HepG2 (cell line): Measurements from ENCODE around the gene PSMB8. TPM values are rescaled to one million over a fixed set of nuclear protein-coding genes. Genes with fewer than 3 reads are reported as not detected.

Experiments
- AKAP8 ChIP-seq: sonication (generic); formaldehyde crosslinking; IDR thresholded peaks from 2 replicates; pipeline ENCODE4 v1.5.1; 2020; ENCODE audit warnings: mild to moderate bottlenecking, missing genetic modification reagents
- CEBPG ChIP-seq: IDR thresholded peaks from 2 replicates; pipeline ENCODE4 v1.6.1; 2016
- ELF3 ChIP-seq: IDR thresholded peaks from 2 replicates; pipeline ENCODE4 v1.6.1; 2016; ENCODE audit warnings: missing genetic modification reagents, missing compliant biosample characterization
- HOXA3 ChIP-seq: sonication (generic); formaldehyde crosslinking; IDR thresholded peaks from 2 replicates; pipeline ENCODE4 v1.5.0; 2020; ENCODE audit warnings: missing genetic modification reagents
- NCOR1 ChIP-seq: fragments of 200-600 bp; sonication (generic); IDR thresholded peaks from 2 replicates; pipeline ENCODE4 v1.7.0; 2017; ENCODE audit warnings: antibody characterized with exemption, low read length, borderline replicate concordance
- NFYC ChIP-seq: IDR thresholded peaks from 2 replicates; pipeline ENCODE4 v1.6.1; 2016; ENCODE audit warnings: missing genetic modification reagents, missing compliant biosample characterization
- PRMT3 ChIP-seq: sonication (generic); formaldehyde crosslinking; IDR thresholded peaks from 2 replicates; pipeline ENCODE4 v1.8.1; 2022; ENCODE audit warnings: low read depth, mild to moderate bottlenecking, moderate library complexity, missing genetic modification reagents, borderline replicate concordance
- SIN3A ChIP-seq: IDR thresholded peaks from 2 replicates; pipeline ENCODE4 v1.6.1; 2011; ENCODE audit warnings: low read depth, mild to moderate bottlenecking, control low read depth, low read length, borderline replicate concordance
- STAT5B ChIP-seq: sonication (generic); formaldehyde crosslinking; IDR thresholded peaks from 2 replicates; pipeline ENCODE4 v1.4.0; 2020; ENCODE audit warnings: missing genetic modification reagents
- ZNF292 ChIP-seq: sonication (generic); formaldehyde crosslinking; IDR thresholded peaks from 2 replicates; pipeline ENCODE4 v1.8.1; 2022; ENCODE audit warnings: mild to moderate bottlenecking, low read depth, missing genetic modification reagents, borderline replicate concordance
- ZNF354B ChIP-seq: sonication (generic); formaldehyde crosslinking; IDR thresholded peaks from 2 replicates; pipeline ENCODE4 v1.8.0; 2022; ENCODE audit warnings: mild to moderate bottlenecking, missing genetic modification reagents
- ZNF382 ChIP-seq: sonication (generic); formaldehyde crosslinking; IDR thresholded peaks from 2 replicates; pipeline ENCODE4 v1.5.0; 2020; ENCODE audit warnings: missing genetic modification reagents, mild to moderate bottlenecking, borderline replicate concordance
- ZNF670 ChIP-seq: sonication (generic); formaldehyde crosslinking; IDR thresholded peaks from 2 replicates; pipeline ENCODE4 v1.8.0; 2022; ENCODE audit warnings: mild to moderate bottlenecking, missing genetic modification reagents, borderline replicate concordance
- ZNF678 ChIP-seq: sonication (generic); formaldehyde crosslinking; IDR thresholded peaks from 2 replicates; pipeline ENCODE4 v1.4.0; 2020; ENCODE audit warnings: mild to moderate bottlenecking, missing genetic modification reagents
- ZNF841 ChIP-seq: sonication (generic); formaldehyde crosslinking; IDR thresholded peaks from 2 replicates; pipeline ENCODE4 v1.8.1; 2023; ENCODE audit warnings: missing genetic modification reagents, borderline replicate concordance
- polyA plus RNA-seq, 8 experiments: library from polyadenylated mRNA; depleted of rRNA in 3 of 8; stranded (reverse) in 7 of 8; unstranded in 1 of 8; fragments of >200 nt; fragmentation: Illumina TruSeq in 4 of 8; extraction: Trizol in 4 of 8; gene quantifications; 2 replicates each; pipeline versions ENCODE4 v1.2.1 to v1.2.3, GENCODE V29; 2011 to 2016; ENCODE audit warnings: low read depth in 4 of 8, missing spikeins in 1 of 8, mixed read lengths in 1 of 8; ENCODE audit not compliant: insufficient read depth in 1 of 8
- total RNA-seq, 5 experiments: library from RNA; depleted of rRNA; stranded (reverse); fragments of >200 nt; fragmentation: Illumina TruSeq; extraction: Trizol; gene quantifications; 2 replicates each; pipeline ENCODE4 v1.2.3, GENCODE V29; 2016; ENCODE audit warnings: low read depth in 1 of 5
- TF ChIP-seq, protein P1 (sequence below): sonication (generic); formaldehyde crosslinking; IDR thresholded peaks from 2 replicates; pipeline ENCODE4 v1.4.0; 2020; ENCODE audit warnings: missing genetic modification reagents
- TF ChIP-seq, protein P2 (sequence below): sonication (generic); formaldehyde crosslinking; IDR thresholded peaks from 2 replicates; pipeline ENCODE4 v1.4.0; 2020; ENCODE audit warnings: mild to moderate bottlenecking, missing genetic modification reagents
- TF ChIP-seq, protein P3 (sequence below): sonication (generic); formaldehyde crosslinking; conservative IDR thresholded peaks from 2 replicates; pipeline ENCODE4 v1.4.0; 2020; ENCODE audit warnings: missing genetic modification reagents
- TF ChIP-seq, protein P4 (sequence below): sonication (generic); formaldehyde crosslinking; IDR thresholded peaks from 2 replicates; pipeline ENCODE4 v1.5.1; 2020; ENCODE audit warnings: missing genetic modification reagents, mild to moderate bottlenecking, borderline replicate concordance

Gene PSMB8
- total and polyA plus RNA-seq, 2 of the 13 experiments (the other 11 are each of a cell fraction or from before 2014, with no cell fraction given): 30.7 to 64.7 TPM

DNA sequence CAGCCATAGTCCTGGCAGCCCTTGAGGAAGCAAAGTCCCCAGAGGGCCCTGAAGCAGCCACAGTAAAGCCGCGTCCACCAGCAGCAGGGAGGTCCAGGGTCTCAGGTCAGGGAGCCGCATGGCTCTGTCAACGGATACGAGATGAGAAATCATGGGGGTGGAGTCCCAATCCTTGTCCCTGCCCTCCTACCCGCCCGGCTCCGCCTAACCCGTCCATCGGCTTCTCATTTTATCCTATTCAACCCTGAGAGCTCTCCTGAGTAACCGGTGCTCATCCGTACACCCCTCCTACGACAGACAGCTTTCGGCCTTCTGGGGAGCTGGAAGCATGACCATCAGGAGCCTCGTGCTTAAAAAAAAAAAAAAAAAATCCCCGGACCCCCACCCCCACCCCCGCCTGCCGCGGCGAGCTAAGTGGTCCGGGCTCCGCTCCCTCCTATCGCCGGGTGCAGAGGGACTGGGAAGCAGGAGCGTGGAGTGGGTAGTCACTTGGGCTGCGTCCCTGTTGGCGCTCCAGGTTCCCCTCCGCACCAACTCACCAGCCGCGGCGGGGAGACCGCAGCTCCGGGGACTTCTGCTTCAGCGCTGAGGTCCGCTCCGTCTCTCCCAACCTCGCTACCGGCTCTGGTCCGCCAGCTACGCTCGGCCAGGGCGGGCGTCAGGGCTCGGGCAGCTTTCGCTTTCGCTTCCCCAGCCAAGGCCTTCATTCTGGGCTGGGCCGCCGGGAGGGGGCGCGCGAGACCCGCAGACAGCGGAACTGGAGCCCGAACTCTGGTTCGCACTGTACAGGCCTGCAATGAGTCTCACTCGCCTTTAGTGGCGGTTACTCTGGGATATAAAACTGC lies 5.5 kb downstream of the PSMB8 start, which contains the start of gene TAP2 (continued):
- TF ChIP-seq SIN3A: peak; percentile 92
- TF ChIP-seq, protein P1, sequence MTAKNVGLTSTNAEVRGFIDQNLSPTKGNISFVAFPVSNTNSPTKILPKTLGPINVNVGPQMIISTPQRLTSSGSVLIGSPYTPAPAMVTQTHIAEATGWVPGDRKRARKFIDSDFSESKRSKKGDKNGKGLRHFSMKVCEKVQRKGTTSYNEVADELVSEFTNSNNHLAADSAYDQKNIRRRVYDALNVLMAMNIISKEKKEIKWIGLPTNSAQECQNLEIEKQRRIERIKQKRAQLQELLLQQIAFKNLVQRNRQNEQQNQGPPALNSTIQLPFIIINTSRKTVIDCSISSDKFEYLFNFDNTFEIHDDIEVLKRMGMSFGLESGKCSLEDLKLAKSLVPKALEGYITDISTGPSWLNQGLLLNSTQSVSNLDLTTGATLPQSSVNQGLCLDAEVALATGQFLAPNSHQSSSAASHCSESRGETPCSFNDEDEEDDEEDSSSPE (CRISPR knock-in tag): 0 out of 2 replicates have a peak, but pooled peaks have one; percentile 30
- no peak; the same call in 1 of the 2 replicates for TF ChIP-seq ZNF670 (CRISPR knock-in tag)
- TF ChIP-seq ZNF292 (CRISPR knock-in tag): peak; percentile 67; the same call in 1 of the 2 replicates
- no peak; the same call in 1 of the 2 replicates for TF ChIP-seq ZNF678 (CRISPR knock-in tag)
- no peak for TF ChIP-seq ZNF841 (CRISPR knock-in tag)
- TF ChIP-seq CEBPG (CRISPR knock-in tag): peak; percentile 34; the same call in 1 of the 2 replicates
- no peak for TF ChIP-seq ZNF382 (CRISPR knock-in tag)
- peak; percentile 82 for TF ChIP-seq HOXA3 (CRISPR knock-in tag)
- no peak for TF ChIP-seq AKAP8 (CRISPR knock-in tag)
- TF ChIP-seq, protein P2, sequence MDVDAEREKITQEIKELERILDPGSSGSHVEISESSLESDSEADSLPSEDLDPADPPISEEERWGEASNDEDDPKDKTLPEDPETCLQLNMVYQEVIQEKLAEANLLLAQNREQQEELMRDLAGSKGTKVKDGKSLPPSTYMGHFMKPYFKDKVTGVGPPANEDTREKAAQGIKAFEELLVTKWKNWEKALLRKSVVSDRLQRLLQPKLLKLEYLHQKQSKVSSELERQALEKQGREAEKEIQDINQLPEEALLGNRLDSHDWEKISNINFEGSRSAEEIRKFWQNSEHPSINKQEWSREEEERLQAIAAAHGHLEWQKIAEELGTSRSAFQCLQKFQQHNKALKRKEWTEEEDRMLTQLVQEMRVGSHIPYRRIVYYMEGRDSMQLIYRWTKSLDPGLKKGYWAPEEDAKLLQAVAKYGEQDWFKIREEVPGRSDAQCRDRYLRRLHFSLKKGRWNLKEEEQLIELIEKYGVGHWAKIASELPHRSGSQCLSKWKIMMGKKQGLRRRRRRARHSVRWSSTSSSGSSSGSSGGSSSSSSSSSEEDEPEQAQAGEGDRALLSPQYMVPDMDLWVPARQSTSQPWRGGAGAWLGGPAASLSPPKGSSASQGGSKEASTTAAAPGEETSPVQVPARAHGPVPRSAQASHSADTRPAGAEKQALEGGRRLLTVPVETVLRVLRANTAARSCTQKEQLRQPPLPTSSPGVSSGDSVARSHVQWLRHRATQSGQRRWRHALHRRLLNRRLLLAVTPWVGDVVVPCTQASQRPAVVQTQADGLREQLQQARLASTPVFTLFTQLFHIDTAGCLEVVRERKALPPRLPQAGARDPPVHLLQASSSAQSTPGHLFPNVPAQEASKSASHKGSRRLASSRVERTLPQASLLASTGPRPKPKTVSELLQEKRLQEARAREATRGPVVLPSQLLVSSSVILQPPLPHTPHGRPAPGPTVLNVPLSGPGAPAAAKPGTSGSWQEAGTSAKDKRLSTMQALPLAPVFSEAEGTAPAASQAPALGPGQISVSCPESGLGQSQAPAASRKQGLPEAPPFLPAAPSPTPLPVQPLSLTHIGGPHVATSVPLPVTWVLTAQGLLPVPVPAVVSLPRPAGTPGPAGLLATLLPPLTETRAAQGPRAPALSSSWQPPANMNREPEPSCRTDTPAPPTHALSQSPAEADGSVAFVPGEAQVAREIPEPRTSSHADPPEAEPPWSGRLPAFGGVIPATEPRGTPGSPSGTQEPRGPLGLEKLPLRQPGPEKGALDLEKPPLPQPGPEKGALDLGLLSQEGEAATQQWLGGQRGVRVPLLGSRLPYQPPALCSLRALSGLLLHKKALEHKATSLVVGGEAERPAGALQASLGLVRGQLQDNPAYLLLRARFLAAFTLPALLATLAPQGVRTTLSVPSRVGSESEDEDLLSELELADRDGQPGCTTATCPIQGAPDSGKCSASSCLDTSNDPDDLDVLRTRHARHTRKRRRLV (CRISPR knock-in tag): peak; percentile 90
- no peak for TF ChIP-seq ZNF354B (CRISPR knock-in tag)
- TF ChIP-seq, protein P3, sequence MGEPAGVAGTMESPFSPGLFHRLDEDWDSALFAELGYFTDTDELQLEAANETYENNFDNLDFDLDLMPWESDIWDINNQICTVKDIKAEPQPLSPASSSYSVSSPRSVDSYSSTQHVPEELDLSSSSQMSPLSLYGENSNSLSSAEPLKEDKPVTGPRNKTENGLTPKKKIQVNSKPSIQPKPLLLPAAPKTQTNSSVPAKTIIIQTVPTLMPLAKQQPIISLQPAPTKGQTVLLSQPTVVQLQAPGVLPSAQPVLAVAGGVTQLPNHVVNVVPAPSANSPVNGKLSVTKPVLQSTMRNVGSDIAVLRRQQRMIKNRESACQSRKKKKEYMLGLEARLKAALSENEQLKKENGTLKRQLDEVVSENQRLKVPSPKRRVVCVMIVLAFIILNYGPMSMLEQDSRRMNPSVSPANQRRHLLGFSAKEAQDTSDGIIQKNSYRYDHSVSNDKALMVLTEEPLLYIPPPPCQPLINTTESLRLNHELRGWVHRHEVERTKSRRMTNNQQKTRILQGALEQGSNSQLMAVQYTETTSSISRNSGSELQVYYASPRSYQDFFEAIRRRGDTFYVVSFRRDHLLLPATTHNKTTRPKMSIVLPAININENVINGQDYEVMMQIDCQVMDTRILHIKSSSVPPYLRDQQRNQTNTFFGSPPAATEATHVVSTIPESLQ (CRISPR knock-in tag): 0 out of 2 replicates have a peak, but pooled peaks have one; percentile 59
- TF ChIP-seq PRMT3 (CRISPR knock-in tag): no peak
- TF ChIP-seq STAT5B: no peak
- TF ChIP-seq ELF3 (CRISPR knock-in tag): peak; percentile 75
- no peak for TF ChIP-seq NCOR1
- TF ChIP-seq, protein P4, sequence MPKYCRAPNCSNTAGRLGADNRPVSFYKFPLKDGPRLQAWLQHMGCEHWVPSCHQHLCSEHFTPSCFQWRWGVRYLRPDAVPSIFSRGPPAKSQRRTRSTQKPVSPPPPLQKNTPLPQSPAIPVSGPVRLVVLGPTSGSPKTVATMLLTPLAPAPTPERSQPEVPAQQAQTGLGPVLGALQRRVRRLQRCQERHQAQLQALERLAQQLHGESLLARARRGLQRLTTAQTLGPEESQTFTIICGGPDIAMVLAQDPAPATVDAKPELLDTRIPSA (CRISPR knock-in tag): no peak
- TF ChIP-seq NFYC (CRISPR knock-in tag): peak; percentile 16; the same call in 1 of the 2 replicates
